K562 (cell line): ENCODE results near the gene ZNF668. TPM values are rescaled to one million over a fixed set of nuclear protein-coding genes. Genes with fewer than 3 reads are reported as not detected.

ENCODE experiments used
- CCNT2 ChIP-seq: IDR thresholded peaks from 2 replicates; pipeline ENCODE4 v1.6.1; 2011; ENCODE audit warnings: borderline replicate concordance, low read depth, mild to moderate bottlenecking, moderate library complexity, mixed read lengths, low read length; ENCODE audit not compliant: insufficient read length; ENCODE audit errors: extremely low read depth
- EP300 ChIP-seq: IDR thresholded peaks from 2 replicates; pipeline ENCODE4 v1.6.1; 2012; ENCODE audit warnings: low read length, improper control_type of control experiment
- MEF2D ChIP-seq: conservative IDR thresholded peaks from 2 replicates; pipeline ENCODE4 v1.6.1; 2016; ENCODE audit warnings: low read depth, missing genetic modification characterization, missing compliant biosample characterization
- MGA ChIP-seq: fragments of 450-650 bp; IDR thresholded peaks from 2 replicates; pipeline ENCODE4 v1.6.1; 2016; ENCODE audit warnings: mild to moderate bottlenecking, moderate library complexity
- NCOA1 ChIP-seq: fragments of 450-650 bp; IDR thresholded peaks from 2 replicates; pipeline ENCODE4 v1.6.1; 2016; ENCODE audit warnings: low read depth
- POLR2AphosphoS5 ChIP-seq: IDR thresholded peaks from 2 replicates; pipeline ENCODE4 v1.6.1; 2011; ENCODE audit warnings: mild to moderate bottlenecking, low read depth, low read length, moderate library complexity; ENCODE audit not compliant: control insufficient read depth, insufficient read depth
- PTRF ChIP-seq: fragments of 450-650 bp; IDR thresholded peaks from 2 replicates; pipeline ENCODE4 v1.6.1; 2016; ENCODE audit warnings: mild to moderate bottlenecking, missing genetic modification characterization, missing compliant biosample characterization
- RAD21 ChIP-seq, 2 experiments: fragments of 250-450 bp in 1 of 2; fragments of 450-650 bp in 1 of 2; sonication (Bioruptor Pico) in 1 of 2; formaldehyde crosslinking in 1 of 2; IDR thresholded peaks in 1 of 2; conservative IDR thresholded peaks in 1 of 2; 2 replicates each; pipeline versions ENCODE4 v1.4.0 to v1.8.0; 2020 to 2022; ENCODE audit warnings: mild to moderate bottlenecking in 2 of 2, moderate library complexity in 1 of 2
- SNIP1 ChIP-seq: fragments of 450-650 bp; IDR thresholded peaks from 2 replicates; pipeline ENCODE4 v1.7.1; 2017; ENCODE audit warnings: low read depth, mild to moderate bottlenecking
- TARDBP ChIP-seq: fragments of 450-650 bp; IDR thresholded peaks from 2 replicates; pipeline ENCODE4 v1.6.1; 2016
- ZBTB9 ChIP-seq: fragments of 450-650 bp; formaldehyde crosslinking; IDR thresholded peaks from 2 replicates; pipeline ENCODE4 v1.4.0; 2020; ENCODE audit warnings: mild to moderate bottlenecking, moderate library complexity
- ZNF263 ChIP-seq: sonication (generic); formaldehyde crosslinking; IDR thresholded peaks from 2 replicates; pipeline ENCODE4 v1.8.0; 2022; ENCODE audit warnings: mild to moderate bottlenecking, missing genetic modification reagents, borderline replicate concordance
- ZNF707 ChIP-seq: fragments of 250-450 bp; sonication (Bioruptor Pico); conservative IDR thresholded peaks from 2 replicates; pipeline ENCODE4 v1.8.0; 2022; ENCODE audit warnings: inconsistent platforms, mild to moderate bottlenecking, moderate library complexity
- polyA plus RNA-seq, 8 experiments: library from polyadenylated mRNA; depleted of rRNA in 4 of 8; stranded (reverse) in 5 of 8; unstranded in 3 of 8; fragments of >200 nt; fragmentation: Nextera tagmentation in 2 of 8; fragmentation: Illumina TruSeq in 1 of 8; extraction: Ambion mirVana in 2 of 8; extraction: Trizol in 1 of 8; gene quantifications; 2 replicates each; pipeline versions ENCODE4 v1.2.1 to v1.2.3, GENCODE V29; 2011 to 2014; ENCODE audit warnings: inconsistent platforms in 1 of 8, missing spikeins in 1 of 8
- total RNA-seq, 7 experiments: library from RNA; depleted of rRNA in 6 of 7; stranded (reverse); fragments of >200 nt in 6 of 7; fragmentation: Illumina TruSeq in 2 of 7; extraction: Trizol in 2 of 7; gene quantifications; 2 replicates each; pipeline versions ENCODE4 v1.2.1 to v1.2.3, GENCODE V29; 2011 to 2021; ENCODE audit warnings: low replicate concordance in 1 of 7

Gene ZNF668
- total and polyA plus RNA-seq, 9 of the 15 experiments (the other 6 are each of a cell fraction or from before 2014, with no cell fraction given) = 0.04 to 15.3 (median 3.8) TPM; not detected in 1

DNA sequence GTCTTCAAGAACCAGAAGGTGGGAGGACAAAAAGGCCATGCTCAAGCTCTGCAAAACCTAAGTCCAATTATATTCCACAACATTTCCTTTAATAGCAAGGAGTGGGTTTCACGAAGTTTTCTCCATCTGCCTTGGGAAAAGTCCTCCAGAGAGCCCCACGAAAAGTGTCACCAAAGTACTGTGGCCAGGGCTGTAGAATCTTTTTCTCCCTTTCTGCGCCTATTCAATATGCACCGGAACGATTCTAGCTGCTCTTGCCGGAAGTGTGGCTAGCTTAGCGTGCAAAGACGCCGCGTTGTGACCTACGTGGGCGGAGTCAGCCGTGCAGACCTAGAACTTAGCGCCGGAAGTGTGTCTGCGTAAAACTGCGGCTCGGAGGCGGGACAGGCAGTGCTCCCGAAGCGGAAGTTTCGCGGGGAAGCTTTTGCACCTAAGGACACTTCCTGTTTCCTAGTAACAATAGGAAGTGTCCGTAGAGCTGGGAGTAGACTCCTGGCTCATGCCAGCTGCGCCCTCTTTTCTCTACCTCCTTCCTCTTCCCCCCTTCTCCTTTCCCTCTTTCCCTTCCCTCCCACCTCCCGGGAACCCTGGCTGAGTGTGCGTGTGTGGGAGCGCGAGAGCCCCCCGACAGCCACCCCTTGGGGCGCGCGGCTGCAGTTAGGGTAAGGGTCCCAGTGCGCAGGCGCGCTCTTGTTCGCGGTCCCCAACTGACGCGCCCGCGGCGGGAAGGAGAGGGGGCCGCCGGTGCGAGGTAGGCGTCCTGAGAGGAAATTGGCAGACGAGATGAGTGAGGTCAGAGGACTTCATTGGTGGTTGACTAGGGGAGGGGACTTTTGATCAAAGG, at the start of gene ZNF668, which contains the start of gene ZNF646 (continued):
- TF ChIP-seq MGA (no peak), POLR2AphosphoS5 (peak; percentile 87), PTRF (tag) (no peak), ZNF263 (CRISPR knock-in tag) (peak; percentile 100), ZBTB9 (no peak; the same call in 1 of the 2 replicates), ZNF707 (CRISPR knock-in tag) (no peak), TARDBP (peak; percentile 67; the same call in 1 of the 2 replicates), RAD21 (CRISPR knock-in tag; conservative IDR thresholded peaks at IDR 0.05 in 1 of 2, IDR thresholded peaks at IDR 0.05 in 1 of 2) (no peak), NCOA1 (peak; percentile 98), CCNT2 (no peak), SNIP1 (no peak), MEF2D (tag) (no peak), EP300 (peak; percentile 45)
